HL-60 (cell line): ENCODE measurements around the gene S100P.
"Not testable (repeated sequence)": the region's sequence is repeated elsewhere in the genome, so short reads cannot be mapped to it uniquely, and the experiment has no call there.

Experiments
- DNase-seq, 2 experiments: peaks; one replicate each; pipeline ENCODE4 v3.0.0-alpha.2; 2010 to 2020; ENCODE audit warnings: low read depth in 1 of 2, low spot score in 1 of 2
- H3K27ac ChIP-seq: fragments of 250-450 bp; sonication (Bioruptor Pico); replicated peaks from 2 replicates; pipeline ENCODE4 v1.5.1; 2020; ENCODE audit warnings: mild to moderate bottlenecking, moderate library complexity
- H3K27me3 ChIP-seq: fragments of 250-450 bp; sonication (Bioruptor Pico); 2 replicates; pipeline ENCODE4 v1.5.1; 2021; ENCODE audit warnings: mild to moderate bottlenecking, moderate library complexity; ENCODE audit not compliant: insufficient read depth, poor library complexity, severe bottlenecking
- H3K4me3 ChIP-seq: replicated peaks from 2 replicates; pipeline ENCODE4 v1.5.1; 2011; ENCODE audit warnings: mild to moderate bottlenecking, control low read depth, low read length; ENCODE audit not compliant: insufficient read depth
- GABPA ChIP-seq: IDR thresholded peaks from 2 replicates; pipeline ENCODE4 v1.6.1; 2012; ENCODE audit warnings: low read depth
- POLR2AphosphoS5 ChIP-seq: IDR thresholded peaks from 2 replicates; pipeline ENCODE4 v1.6.1; 2012; ENCODE audit warnings: low read depth
- SPI1 ChIP-seq: IDR thresholded peaks from 2 replicates; pipeline ENCODE4 v1.6.1; 2012; ENCODE audit warnings: low read depth, mild to moderate bottlenecking, borderline replicate concordance
- TF ChIP-seq, protein P1 (sequence below): IDR thresholded peaks from 2 replicates; pipeline ENCODE4 v1.6.1; 2012; ENCODE audit warnings: low read depth; ENCODE audit not compliant: insufficient replicate concordance
- TF ChIP-seq, protein P2 (sequence below): IDR thresholded peaks from one replicate; pipeline ENCODE4 v1.5.1; 2011; ENCODE audit warnings: low read length, control low read depth, inconsistent platforms; ENCODE audit not compliant: insufficient read depth

The S100P gene

GRCh38 chr4:6673191-6673659 lies 20.5 kb upstream of the S100P start:
- Histone ChIP-seq H3K4me3 (peak overlapping the region; percentile 77), H3K27ac (peak overlapping the region; percentile 87)
- not testable (repeated sequence) for H3K27me3 ChIP-seq
- DNase-seq = peak in 1 of 2 experiments; percentile 74
- TF ChIP-seq, protein P1, sequence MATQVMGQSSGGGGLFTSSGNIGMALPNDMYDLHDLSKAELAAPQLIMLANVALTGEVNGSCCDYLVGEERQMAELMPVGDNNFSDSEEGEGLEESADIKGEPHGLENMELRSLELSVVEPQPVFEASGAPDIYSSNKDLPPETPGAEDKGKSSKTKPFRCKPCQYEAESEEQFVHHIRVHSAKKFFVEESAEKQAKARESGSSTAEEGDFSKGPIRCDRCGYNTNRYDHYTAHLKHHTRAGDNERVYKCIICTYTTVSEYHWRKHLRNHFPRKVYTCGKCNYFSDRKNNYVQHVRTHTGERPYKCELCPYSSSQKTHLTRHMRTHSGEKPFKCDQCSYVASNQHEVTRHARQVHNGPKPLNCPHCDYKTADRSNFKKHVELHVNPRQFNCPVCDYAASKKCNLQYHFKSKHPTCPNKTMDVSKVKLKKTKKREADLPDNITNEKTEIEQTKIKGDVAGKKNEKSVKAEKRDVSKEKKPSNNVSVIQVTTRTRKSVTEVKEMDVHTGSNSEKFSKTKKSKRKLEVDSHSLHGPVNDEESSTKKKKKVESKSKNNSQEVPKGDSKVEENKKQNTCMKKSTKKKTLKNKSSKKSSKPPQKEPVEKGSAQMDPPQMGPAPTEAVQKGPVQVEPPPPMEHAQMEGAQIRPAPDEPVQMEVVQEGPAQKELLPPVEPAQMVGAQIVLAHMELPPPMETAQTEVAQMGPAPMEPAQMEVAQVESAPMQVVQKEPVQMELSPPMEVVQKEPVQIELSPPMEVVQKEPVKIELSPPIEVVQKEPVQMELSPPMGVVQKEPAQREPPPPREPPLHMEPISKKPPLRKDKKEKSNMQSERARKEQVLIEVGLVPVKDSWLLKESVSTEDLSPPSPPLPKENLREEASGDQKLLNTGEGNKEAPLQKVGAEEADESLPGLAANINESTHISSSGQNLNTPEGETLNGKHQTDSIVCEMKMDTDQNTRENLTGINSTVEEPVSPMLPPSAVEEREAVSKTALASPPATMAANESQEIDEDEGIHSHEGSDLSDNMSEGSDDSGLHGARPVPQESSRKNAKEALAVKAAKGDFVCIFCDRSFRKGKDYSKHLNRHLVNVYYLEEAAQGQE = peak; percentile 56
- peak; percentile 57 for TF ChIP-seq POLR2AphosphoS5

DNA sequence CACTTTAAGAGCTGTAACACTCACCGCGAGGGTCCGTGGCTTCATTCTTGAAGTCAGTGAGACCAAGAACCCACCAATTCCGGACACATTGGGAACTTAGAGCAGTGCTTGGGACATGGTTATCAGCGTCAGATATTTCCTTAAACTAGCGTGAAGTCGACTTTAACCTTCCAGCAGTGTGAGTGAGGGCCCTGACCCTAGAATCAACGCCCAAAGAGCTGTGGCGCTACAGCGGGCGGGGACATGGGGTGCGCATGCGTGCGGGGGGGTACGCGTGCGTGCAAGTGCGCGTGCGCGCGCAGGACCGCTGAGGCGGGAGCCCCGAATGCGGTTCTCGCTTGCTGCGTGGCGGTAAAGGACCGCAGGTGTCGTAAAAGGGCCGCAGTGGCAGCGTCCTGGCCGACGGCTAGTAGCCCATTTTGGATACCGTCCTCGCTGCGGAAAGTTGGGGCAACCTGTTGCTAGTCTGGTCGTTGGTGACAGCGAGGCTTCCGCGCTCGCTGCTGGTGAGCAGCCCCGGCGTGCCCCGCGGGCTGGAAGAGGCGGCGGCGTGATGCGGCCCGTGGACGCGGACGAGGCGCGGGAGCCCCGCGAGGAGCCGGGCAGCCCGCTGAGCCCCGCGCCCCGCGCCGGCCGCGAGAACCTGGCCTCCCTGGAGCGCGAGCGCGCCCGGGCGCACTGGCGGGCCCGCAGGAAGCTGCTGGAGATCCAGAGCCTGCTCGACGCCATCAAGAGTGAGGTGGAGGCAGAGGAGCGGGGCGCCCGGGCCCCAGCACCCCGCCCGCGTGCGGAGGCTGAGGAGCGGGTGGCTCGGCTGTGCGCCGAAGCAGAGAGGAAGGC lies 19.8 kb upstream of the S100P start:
- peak; percentile 97 for DNase-seq
- H3K4me3 ChIP-seq = peak overlapping the region; percentile 77
- H3K27me3 ChIP-seq = no peaks in the 10 kb centered on the region
- H3K27ac ChIP-seq = peak overlapping the region; percentile 87
- TF ChIP-seq POLR2AphosphoS5 (peak; percentile 94), GABPA (no peak)
- TF ChIP-seq, protein P1 = peak; percentile 59

GRCh38 chr4:6674500-6675149 lies 19.1 kb upstream of the S100P start:
- Histone ChIP-seq H3K27me3 (no peaks in the 10 kb centered on the region), H3K27ac (peak overlapping the region; percentile 87), H3K4me3 (peak overlapping the region; percentile 77)
- TF ChIP-seq, protein P1 = no peak
- TF ChIP-seq, protein P2, sequence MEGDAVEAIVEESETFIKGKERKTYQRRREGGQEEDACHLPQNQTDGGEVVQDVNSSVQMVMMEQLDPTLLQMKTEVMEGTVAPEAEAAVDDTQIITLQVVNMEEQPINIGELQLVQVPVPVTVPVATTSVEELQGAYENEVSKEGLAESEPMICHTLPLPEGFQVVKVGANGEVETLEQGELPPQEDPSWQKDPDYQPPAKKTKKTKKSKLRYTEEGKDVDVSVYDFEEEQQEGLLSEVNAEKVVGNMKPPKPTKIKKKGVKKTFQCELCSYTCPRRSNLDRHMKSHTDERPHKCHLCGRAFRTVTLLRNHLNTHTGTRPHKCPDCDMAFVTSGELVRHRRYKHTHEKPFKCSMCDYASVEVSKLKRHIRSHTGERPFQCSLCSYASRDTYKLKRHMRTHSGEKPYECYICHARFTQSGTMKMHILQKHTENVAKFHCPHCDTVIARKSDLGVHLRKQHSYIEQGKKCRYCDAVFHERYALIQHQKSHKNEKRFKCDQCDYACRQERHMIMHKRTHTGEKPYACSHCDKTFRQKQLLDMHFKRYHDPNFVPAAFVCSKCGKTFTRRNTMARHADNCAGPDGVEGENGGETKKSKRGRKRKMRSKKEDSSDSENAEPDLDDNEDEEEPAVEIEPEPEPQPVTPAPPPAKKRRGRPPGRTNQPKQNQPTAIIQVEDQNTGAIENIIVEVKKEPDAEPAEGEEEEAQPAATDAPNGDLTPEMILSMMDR = peak; percentile 32
- DNase-seq = no peak

GRCh38 chr4:6676722-6677558 lies 16.7 kb upstream of the S100P start:
- Histone ChIP-seq H3K27ac (peak overlapping the region; percentile 87), H3K27me3 (no peaks in the 10 kb centered on the region), H3K4me3 (peak overlapping the region; percentile 77)
- TF ChIP-seq, protein P1 = no peak
- TF ChIP-seq SPI1 = peak; percentile 68; the same call in 1 of the 2 replicates
- peak; percentile 82 for TF ChIP-seq POLR2AphosphoS5
- DNase-seq = no peak
